HepG2 (cell line): ENCODE results near the gene CDV3. TPM values are rescaled to one million over a fixed set of nuclear protein-coding genes. Genes with fewer than 3 reads are reported as not detected.

ENCODE experiments used
- ATAC-seq: fragments of 200-7000 bp; cut with Tn5 transposase; 3 replicates; pipeline ENCODE4 v1.9.1; 2020; ENCODE audit warnings: mild to moderate bottlenecking, moderate library complexity
- BruUV-seq: library from RNA; stranded (reverse); fragments of 400-500 nt; replicated peaks from 2 replicates; lab custom pipeline; 2021; lab: Mats Ljungman, UMichigan
- CTCF ChIA-PET: fragments of 300-600 bp; formaldehyde crosslinking; extraction: SDS; loops from one replicate; lab custom pipeline; 2021; ENCODE audit warnings: low total read pairs, inconsistent platforms, low intra/inter-chr PET ratio; lab: Yijun Ruan, JAX
- POLR2A ChIA-PET: fragments of 350-600 bp; sonication (Branson Sonifier 250); formaldehyde crosslinking; loops from one replicate; lab custom pipeline; 2020; ENCODE audit warnings: antibody characterized with exemption, inconsistent platforms; lab: Yijun Ruan, JAX
- DNase-seq: peaks from one replicate; pipeline ENCODE4 v3.0.0-alpha.2; 2015; ENCODE audit warnings: low spot score
- FAIRE-seq: peaks from 3 replicates; lab custom pipeline; 2011; peaks lifted over from hg19 to GRCh38; lab: Jason Lieb, UNC
- H2AFZ ChIP-seq: one replicate; pipeline ENCODE4 v1.6.1; 2011; ENCODE audit warnings: low read length, inconsistent platforms
- H3K27ac ChIP-seq: fragments of 300-600 bp; 3 replicates; pipeline ENCODE4 v1.8.0; 2011; ENCODE audit warnings: mixed run types, mild to moderate bottlenecking, mixed read lengths, low read length, inconsistent platforms; ENCODE audit not compliant: insufficient read depth; ENCODE audit errors: extremely low read length
- H3K27me3 ChIP-seq, 2 experiments: fragments of 200-600 bp in 1 of 2; 2 replicates in 1 of 2; 3 replicates in 1 of 2; pipeline versions ENCODE4 v1.6.0 to v1.8.0; 2011; ENCODE audit warnings: low read length in 2 of 2, mild to moderate bottlenecking in 2 of 2, moderate library complexity in 2 of 2, inconsistent platforms in 1 of 2; ENCODE audit not compliant: insufficient read depth in 2 of 2, control insufficient read depth in 1 of 2
- H3K36me3 ChIP-seq, 2 experiments: fragments of 200-600 bp in 1 of 2; replicated peaks in 1 of 2; 2 replicates in 1 of 2; 3 replicates in 1 of 2; pipeline versions ENCODE4 v1.5.1 to v1.8.0; 2011; ENCODE audit warnings: low read length in 2 of 2, inconsistent platforms in 1 of 2; ENCODE audit not compliant: insufficient read depth in 2 of 2, control insufficient read depth in 1 of 2
- H3K4me1 ChIP-seq: 2 replicates; pipeline ENCODE4 v1.5.1; 2012; ENCODE audit warnings: low read length, inconsistent platforms; ENCODE audit not compliant: insufficient read depth
- H3K4me2 ChIP-seq: 2 replicates; pipeline ENCODE4 v1.6.0; 2011; ENCODE audit warnings: low read depth, low read length, inconsistent platforms
- H3K4me3 ChIP-seq, 3 experiments: fragments of 200-600 bp in 1 of 3; sonication (generic), shearing (Covaris generic) in 1 of 3; replicated peaks in 1 of 3; 2 replicates each; pipeline ENCODE4 v1.5.1; 2011 to 2016; ENCODE audit warnings: low read length in 3 of 3, inconsistent platforms in 2 of 3, low read depth in 2 of 3, mild to moderate bottlenecking in 2 of 3, control low read depth in 1 of 3, mixed read lengths in 1 of 3; ENCODE audit not compliant: insufficient read depth in 1 of 3
- H3K79me2 ChIP-seq: one replicate; pipeline ENCODE4 v1.6.1; 2011; ENCODE audit warnings: low read length, inconsistent platforms; ENCODE audit not compliant: insufficient read depth
- H3K9ac ChIP-seq: 2 replicates; pipeline ENCODE4 v1.6.0; 2011; ENCODE audit warnings: mild to moderate bottlenecking, low read depth, low read length, inconsistent platforms; ENCODE audit not compliant: insufficient read depth
- H3K9me3 ChIP-seq: 2 replicates; pipeline ENCODE4 v1.5.1; 2012; ENCODE audit warnings: mild to moderate bottlenecking, low read length
- H4K20me1 ChIP-seq: 2 replicates; pipeline ENCODE4 v1.6.0; 2011; ENCODE audit warnings: inconsistent platforms, mild to moderate bottlenecking, low read length, moderate library complexity; ENCODE audit not compliant: insufficient read depth
- CEBPG ChIP-seq: IDR thresholded peaks from 2 replicates; pipeline ENCODE4 v1.6.1; 2016
- MIER3 ChIP-seq: IDR thresholded peaks from 2 replicates; pipeline ENCODE4 v1.6.1; 2016; ENCODE audit warnings: missing compliant biosample characterization, borderline replicate concordance
- REPIN1 ChIP-seq: sonication (generic); formaldehyde crosslinking; IDR thresholded peaks from 2 replicates; pipeline ENCODE4 v1.8.0; 2022; ENCODE audit warnings: missing genetic modification reagents, low read depth, mild to moderate bottlenecking, borderline replicate concordance
- WGBS: methylation state at CpG from one replicate; pipeline ENCODE4 v1.1.6; 2017; ENCODE audit warnings: low lambda C conversion rate; 5-methylcytosine and 5-hydroxymethylcytosine counted together
- in situ Hi-C: cut with HindIII; loops from 2 replicates; pipeline ENCODE4 v1.10.0; 2017; ENCODE audit warnings: low pct_unique_long_range_greater_than_20kb; ENCODE audit not compliant: extremely low pct_ligation_motif_present
- intact Hi-C: fragments of 100-400 bp; cut with micrococcal nuclease; formaldehyde crosslinking; loops from one replicate; pipeline ENCODE4 v1.10.0; 2022; ENCODE audit not compliant: unreplicated experiment
- polyA plus RNA-seq, 8 experiments: library from polyadenylated mRNA; depleted of rRNA in 3 of 8; stranded (reverse) in 7 of 8; unstranded in 1 of 8; fragments of >200 nt; fragmentation: Illumina TruSeq in 4 of 8; extraction: Trizol in 4 of 8; gene quantifications; 2 replicates each; pipeline versions ENCODE4 v1.2.1 to v1.2.3, GENCODE V29; 2011 to 2016; ENCODE audit warnings: low read depth in 4 of 8, missing spikeins in 1 of 8, mixed read lengths in 1 of 8; ENCODE audit not compliant: insufficient read depth in 1 of 8
- total RNA-seq, 5 experiments: library from RNA; depleted of rRNA; stranded (reverse); fragments of >200 nt; fragmentation: Illumina TruSeq; extraction: Trizol; gene quantifications; 2 replicates each; pipeline ENCODE4 v1.2.3, GENCODE V29; 2016; ENCODE audit warnings: low read depth in 1 of 5
- TF ChIP-seq, protein P1 (sequence below): sonication (generic); formaldehyde crosslinking; conservative IDR thresholded peaks from 2 replicates; pipeline ENCODE4 v1.8.0; 2022; ENCODE audit warnings: mild to moderate bottlenecking, moderate library complexity, missing genetic modification reagents
- TF ChIP-seq, protein P2 (sequence below): sonication (generic); formaldehyde crosslinking; IDR thresholded peaks from 2 replicates; pipeline ENCODE4 v1.4.0; 2020; ENCODE audit warnings: missing genetic modification reagents, borderline replicate concordance
- TF ChIP-seq, protein P3 (sequence below): sonication (generic); formaldehyde crosslinking; IDR thresholded peaks from 2 replicates; pipeline ENCODE4 v1.4.0; 2020; ENCODE audit warnings: mild to moderate bottlenecking, missing genetic modification reagents

Gene CDV3
- total and polyA plus RNA-seq, 2 of the 13 experiments (the other 11 are each of a cell fraction or from before 2014, with no cell fraction given) = 46.6 to 145 TPM

DNA sequence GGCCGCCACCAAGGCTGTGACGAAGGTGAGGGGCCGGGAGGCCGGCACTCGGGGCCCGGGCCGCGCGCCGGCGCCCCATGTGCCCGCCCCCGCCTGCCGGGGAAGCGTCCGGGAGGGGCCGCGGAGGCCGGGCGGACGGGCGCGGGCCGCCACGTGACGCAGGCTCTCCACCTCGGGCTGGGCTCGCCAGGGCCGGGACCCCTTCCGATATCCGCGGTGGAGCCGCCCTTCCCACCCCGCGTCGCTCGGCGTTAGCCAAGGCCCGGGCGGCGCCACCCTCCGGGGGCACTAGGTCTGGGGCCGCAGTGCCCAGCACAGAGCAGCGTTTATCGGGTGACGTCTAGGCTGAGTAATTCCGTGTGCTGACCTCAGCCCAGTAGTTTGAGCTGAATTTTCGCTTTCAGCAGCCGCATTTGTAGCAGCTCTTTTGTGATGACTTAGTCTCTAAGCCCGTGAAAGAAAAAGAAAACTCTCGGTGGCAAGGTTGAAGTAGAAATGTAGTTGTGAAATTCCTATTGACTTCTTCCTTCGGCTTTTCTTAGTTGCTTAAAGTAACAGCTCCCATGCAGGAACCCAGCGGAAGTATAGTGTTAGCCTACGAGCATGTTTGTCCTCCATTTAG lies 885 bp downstream of the CDV3 start (continued):
- TF ChIP-seq, protein P1, sequence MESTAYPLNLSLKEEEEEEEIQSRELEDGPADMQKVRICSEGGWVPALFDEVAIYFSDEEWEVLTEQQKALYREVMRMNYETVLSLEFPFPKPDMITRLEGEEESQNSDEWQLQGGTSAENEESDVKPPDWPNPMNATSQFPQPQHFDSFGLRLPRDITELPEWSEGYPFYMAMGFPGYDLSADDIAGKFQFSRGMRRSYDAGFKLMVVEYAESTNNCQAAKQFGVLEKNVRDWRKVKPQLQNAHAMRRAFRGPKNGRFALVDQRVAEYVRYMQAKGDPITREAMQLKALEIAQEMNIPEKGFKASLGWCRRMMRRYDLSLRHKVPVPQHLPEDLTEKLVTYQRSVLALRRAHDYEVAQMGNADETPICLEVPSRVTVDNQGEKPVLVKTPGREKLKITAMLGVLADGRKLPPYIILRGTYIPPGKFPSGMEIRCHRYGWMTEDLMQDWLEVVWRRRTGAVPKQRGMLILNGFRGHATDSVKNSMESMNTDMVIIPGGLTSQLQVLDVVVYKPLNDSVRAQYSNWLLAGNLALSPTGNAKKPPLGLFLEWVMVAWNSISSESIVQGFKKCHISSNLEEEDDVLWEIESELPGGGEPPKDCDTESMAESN = peak; percentile 22

DNA sequence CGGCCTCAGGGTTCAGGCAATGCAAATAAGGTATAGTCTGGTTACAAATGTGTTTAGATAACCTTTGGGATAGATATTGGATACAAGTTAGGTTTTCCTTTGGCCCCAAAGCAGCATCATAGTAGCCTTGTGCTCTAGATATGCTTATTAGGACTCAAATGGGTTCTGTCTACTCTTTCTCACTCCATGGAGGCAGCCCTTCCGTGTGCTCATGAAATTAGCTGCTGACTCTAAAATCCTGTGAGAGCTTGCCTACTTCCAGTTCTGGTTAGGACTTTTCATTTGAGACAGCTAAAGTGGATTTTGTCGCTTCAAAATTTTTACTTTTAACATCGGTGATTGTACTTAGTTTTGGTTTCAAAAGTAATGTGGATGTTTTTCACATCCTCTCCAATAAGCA lies 1.6 kb downstream of the CDV3 start:
- Histone ChIP-seq H2AFZ (no peak overlapping the region), H3K27me3 (no peaks in the 10 kb centered on the region), H4K20me1 (peaks cover 45% of the 10 kb centered on the region), H3K4me1 (peaks cover 67% of the 10 kb centered on the region), H3K9ac (peak overlapping the region; percentile 91), H3K36me3 (peaks cover 0 to 24% of the 10 kb centered on the region in 2 experiments; a peak in 3 of 5 replicates), H3K79me2 (peaks cover 50% of the 10 kb centered on the region), H3K27ac (peak overlapping the region; percentile 78), H3K9me3 (no peaks in the 10 kb centered on the region), H3K4me2 (peak overlapping the region; percentile 78), H3K4me3 (peak overlapping the region; percentile 80 to 92 (median 81))
- 27% methylated on average over 4 of the region's 4 CpGs for WGBS
- FAIRE-seq (no peak), ATAC-seq (no peak), DNase-seq (no peak)
- ChIA-PET POLR2A (interaction anchor here (0.8 to 3.2 kb wide), 7 partner anchors 10 to 85 kb away, joined by 3 to 22 read pairs (median 4); no protein-coding TSS in a partner anchor), CTCF (no interaction called here)
- TSS peak; percentile 56 for BruUV-seq
- in situ Hi-C loops = loop anchor here (10.0 kb wide), 1 partner anchor 110 kb away; no protein-coding TSS in a partner anchor
- intact Hi-C loops = loop anchor here (5.0 to 10.0 kb wide), 3 partner anchors 133 to 850 kb away; partner anchors contain the start of gene NPHP3
- TF ChIP-seq MIER3 (CRISPR knock-in tag) = no peak
- TF ChIP-seq CEBPG (CRISPR knock-in tag) = no peak
- TF ChIP-seq, protein P2, sequence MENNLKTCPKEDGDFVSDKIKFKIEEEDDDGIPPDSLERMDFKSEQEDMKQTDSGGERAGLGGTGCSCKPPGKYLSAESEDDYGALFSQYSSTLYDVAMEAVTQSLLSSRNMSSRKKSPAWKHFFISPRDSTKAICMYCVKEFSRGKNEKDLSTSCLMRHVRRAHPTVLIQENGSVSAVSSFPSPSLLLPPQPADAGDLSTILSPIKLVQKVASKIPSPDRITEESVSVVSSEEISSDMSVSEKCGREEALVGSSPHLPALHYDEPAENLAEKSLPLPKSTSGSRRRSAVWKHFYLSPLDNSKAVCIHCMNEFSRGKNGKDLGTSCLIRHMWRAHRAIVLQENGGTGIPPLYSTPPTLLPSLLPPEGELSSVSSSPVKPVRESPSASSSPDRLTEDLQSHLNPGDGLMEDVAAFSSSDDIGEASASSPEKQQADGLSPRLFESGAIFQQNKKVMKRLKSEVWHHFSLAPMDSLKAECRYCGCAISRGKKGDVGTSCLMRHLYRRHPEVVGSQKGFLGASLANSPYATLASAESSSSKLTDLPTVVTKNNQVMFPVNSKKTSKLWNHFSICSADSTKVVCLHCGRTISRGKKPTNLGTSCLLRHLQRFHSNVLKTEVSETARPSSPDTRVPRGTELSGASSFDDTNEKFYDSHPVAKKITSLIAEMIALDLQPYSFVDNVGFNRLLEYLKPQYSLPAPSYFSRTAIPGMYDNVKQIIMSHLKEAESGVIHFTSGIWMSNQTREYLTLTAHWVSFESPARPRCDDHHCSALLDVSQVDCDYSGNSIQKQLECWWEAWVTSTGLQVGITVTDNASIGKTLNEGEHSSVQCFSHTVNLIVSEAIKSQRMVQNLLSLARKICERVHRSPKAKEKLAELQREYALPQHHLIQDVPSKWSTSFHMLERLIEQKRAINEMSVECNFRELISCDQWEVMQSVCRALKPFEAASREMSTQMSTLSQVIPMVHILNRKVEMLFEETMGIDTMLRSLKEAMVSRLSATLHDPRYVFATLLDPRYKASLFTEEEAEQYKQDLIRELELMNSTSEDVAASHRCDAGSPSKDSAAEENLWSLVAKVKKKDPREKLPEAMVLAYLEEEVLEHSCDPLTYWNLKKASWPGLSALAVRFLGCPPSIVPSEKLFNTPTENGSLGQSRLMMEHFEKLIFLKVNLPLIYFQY = no peak
- TF ChIP-seq, protein P3, sequence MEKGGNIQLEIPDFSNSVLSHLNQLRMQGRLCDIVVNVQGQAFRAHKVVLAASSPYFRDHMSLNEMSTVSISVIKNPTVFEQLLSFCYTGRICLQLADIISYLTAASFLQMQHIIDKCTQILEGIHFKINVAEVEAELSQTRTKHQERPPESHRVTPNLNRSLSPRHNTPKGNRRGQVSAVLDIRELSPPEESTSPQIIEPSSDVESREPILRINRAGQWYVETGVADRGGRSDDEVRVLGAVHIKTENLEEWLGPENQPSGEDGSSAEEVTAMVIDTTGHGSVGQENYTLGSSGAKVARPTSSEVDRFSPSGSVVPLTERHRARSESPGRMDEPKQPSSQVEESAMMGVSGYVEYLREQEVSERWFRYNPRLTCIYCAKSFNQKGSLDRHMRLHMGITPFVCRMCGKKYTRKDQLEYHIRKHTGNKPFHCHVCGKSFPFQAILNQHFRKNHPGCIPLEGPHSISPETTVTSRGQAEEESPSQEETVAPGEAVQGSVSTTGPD = 0 out of 2 replicates have a peak, but pooled peaks have one; percentile 21
- no peak for TF ChIP-seq REPIN1 (CRISPR knock-in tag)
